Thyroid gland (tissue), 4 donors: Measurements from ENCODE around the gene ITCH. TPM values are rescaled to one million over a fixed set of nuclear protein-coding genes. Genes with fewer than 3 reads are reported as not detected.

Source experiments
- DNase-seq, 2 donors: peaks; one replicate each; pipeline ENCODE4 v3.0.0-alpha.2; 2019
- H3K27ac ChIP-seq, 3 donors: fragments of 200-600 bp; sonication (generic); 1 replicate in 2 of 3; 2 replicates in 1 of 3; pipeline ENCODE4 v1.5.1; 2016 to 2019; ENCODE audit warnings: mild to moderate bottlenecking in 1 of 3, moderate library complexity in 1 of 3
- H3K27me3 ChIP-seq: fragments of 200-600 bp; sonication (generic); one replicate; pipeline ENCODE4 v1.5.1; 2019
- H3K36me3 ChIP-seq, 2 donors: fragments of 200-600 bp; sonication (generic); one replicate each; pipeline ENCODE4 v1.5.1; 2016 to 2019
- H3K4me1 ChIP-seq, 2 donors: fragments of 200-600 bp; sonication (generic); one replicate each; pipeline ENCODE4 v1.5.1; 2017 to 2019
- H3K4me3 ChIP-seq, 3 donors: fragments of 200-600 bp; sonication (generic); replicated peaks in 1 of 3; 1 replicate in 2 of 3; 2 replicates in 1 of 3; pipeline ENCODE4 v1.5.1; 2016; ENCODE audit warnings: mild to moderate bottlenecking in 1 of 3
- H3K9me3 ChIP-seq: fragments of 200-600 bp; sonication (generic); one replicate; pipeline ENCODE4 v1.5.1; 2017
- CTCF ChIP-seq, 6 experiments: fragments of 200-600 bp in 3 of 6; fragments of 450-650 bp in 3 of 6; sonication (generic) in 3 of 6; IDR thresholded peaks; one replicate each; pipeline ENCODE4 v1.5.1; 2016 to 2019; ENCODE audit warnings: antibody characterized with exemption in 6 of 6, mild to moderate bottlenecking in 2 of 6, inconsistent platforms in 1 of 6, moderate library complexity in 1 of 6
- POLR2A ChIP-seq, 2 donors: fragments of 450-650 bp; IDR thresholded peaks; one replicate each; pipeline ENCODE4 v1.6.1; 2017; ENCODE audit warnings: antibody characterized with exemption in 2 of 2, mild to moderate bottlenecking in 2 of 2, moderate library complexity in 1 of 2
- WGBS, 2 donors: methylation state at CpG; one replicate each; pipeline ENCODE4 v1.1.5; 2017; 5-methylcytosine and 5-hydroxymethylcytosine counted together
- intact Hi-C: fragments of 100-400 bp; cut with DNase I; formaldehyde crosslinking; loops from one replicate; pipeline ENCODE4 v1.15.1; 2023
- total RNA-seq, 4 donors: library from RNA; depleted of rRNA; stranded (reverse); fragments of >200 nt; gene quantifications; one replicate each; pipeline ENCODE4 v1.2.3, GENCODE V29; 2016

Gene ITCH
- total RNA-seq, 4 donors from 2014 or later = 67.5 to 120 (median 75.5) TPM

DNA sequence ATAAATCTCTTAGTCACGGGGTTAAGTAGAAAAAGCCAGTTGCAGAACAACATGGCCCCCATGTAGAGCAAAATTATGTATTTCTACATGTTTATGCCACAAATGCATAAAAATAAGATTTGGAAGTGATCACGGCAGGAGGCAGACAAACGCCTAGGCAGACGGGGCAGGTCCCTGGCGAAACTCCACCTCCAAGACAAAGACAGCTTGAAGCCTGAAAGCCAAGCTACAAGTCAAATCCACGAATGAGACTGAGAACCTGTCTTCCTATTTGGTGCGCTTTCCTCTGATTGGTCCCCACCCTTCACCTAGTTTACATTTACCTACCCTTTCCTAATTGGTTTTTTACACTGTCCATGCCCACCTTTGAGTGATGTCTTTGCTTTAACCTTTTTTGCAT is 31.2 kb upstream of the ITCH start:
- intact Hi-C loops = no loop called here
- no peaks in the 10 kb centered on the region for H3K36me3 ChIP-seq
- no peak overlapping the region for H3K27ac ChIP-seq
- H3K9me3 ChIP-seq = no peaks in the 10 kb centered on the region
- DNase-seq = no peak
- TF ChIP-seq POLR2A (IDR thresholded peaks at IDR 0.05) = no peak
- no peak for TF ChIP-seq CTCF (IDR thresholded peaks at IDR 0.05)
- H3K27me3 ChIP-seq = no peaks in the 10 kb centered on the region
- no peaks in the 10 kb centered on the region for H3K4me1 ChIP-seq
- WGBS, 2 donors = 92 to 95% methylated on average over 7 of the region's 7 CpGs
- H3K4me3 ChIP-seq = no peak overlapping the region

DNA sequence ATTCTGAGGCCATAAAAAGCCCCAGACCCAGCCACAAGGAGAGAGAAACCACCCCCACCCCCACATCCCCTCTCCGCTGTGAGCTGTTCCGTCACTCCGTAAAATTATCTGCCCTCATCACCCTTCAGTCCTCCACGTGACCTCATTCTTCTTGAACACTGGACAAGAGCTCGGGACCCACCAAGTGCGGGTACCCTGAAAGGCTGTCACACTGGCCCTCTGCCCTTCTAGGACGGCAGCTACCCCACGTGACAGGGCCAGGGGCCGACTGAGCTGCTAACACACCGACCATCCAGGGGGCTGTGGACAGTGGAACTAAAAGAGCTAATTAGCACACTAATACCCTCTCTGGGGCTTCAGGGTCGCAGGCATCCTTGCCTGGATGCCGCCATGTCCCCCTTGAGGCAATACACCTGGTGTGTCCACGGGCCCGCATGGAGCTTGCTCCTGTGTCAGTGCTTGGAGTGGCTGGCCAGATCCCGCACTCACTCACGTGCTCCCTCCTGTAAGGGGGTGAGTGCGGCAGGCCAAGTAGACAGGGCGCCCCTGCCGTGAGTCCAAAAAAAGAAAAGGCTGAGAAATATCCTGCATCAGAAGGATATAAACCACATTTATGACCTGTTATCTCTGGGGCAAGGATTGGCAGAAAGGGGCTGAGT is 30.7 kb upstream of the ITCH start:
- no peak for DNase-seq
- H3K27me3 ChIP-seq = no peaks in the 10 kb centered on the region
- 94% methylated on average over 19 of the region's 19 CpGs for WGBS, 2 donors
- no peak overlapping the region for H3K4me3 ChIP-seq
- H3K9me3 ChIP-seq = no peaks in the 10 kb centered on the region
- intact Hi-C loops = no loop called here
- no peak overlapping the region for H3K27ac ChIP-seq
- no peak for TF ChIP-seq CTCF (IDR thresholded peaks at IDR 0.05)
- TF ChIP-seq POLR2A (IDR thresholded peaks at IDR 0.05) = no peak
- H3K36me3 ChIP-seq = no peaks in the 10 kb centered on the region
- no peaks in the 10 kb centered on the region for H3K4me1 ChIP-seq

GRCh38 chr20:34333786-34334185 is 29.3 kb upstream of the ITCH start:
- Histone ChIP-seq H3K27ac (no peak overlapping the region), H3K4me3 (no peak overlapping the region)

DNA sequence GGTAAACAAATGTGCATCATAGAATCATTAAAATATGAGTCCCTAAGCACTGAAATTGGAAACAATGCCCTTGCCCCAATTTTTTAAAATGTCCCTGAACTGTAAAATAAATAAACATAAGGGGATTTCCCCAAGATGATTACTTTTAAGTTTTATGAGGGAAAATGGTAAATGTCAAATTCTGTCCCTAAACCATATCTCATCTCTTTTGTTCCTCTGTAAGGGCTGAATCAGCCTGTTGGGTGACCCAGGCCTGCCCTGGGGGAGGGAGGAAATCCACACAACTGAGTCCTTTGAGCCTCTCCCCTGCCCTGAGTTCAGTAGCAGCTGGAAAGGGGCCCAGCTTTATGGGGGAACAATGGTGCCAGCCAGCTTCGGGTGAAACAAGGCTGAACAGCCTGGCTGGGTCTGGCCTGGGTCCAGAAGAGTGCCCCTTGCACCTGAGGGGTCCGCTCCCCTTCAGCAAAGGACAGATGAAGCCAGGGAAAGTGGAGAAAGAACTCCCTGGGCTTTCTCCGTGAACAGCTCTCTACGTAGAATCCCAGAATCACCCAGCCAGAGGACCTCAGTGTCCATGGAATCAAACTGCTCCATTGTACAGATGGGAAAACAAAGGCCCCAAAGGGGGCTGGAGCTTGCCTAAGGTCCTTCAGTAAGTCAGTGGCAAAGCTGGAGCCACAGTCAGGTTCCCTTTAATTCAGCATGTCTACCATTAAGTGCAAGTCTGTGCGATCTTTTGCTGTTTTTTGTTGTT is 28.2 kb upstream of the ITCH start:
- intact Hi-C loops = no loop called here
- H3K27ac ChIP-seq = no peak overlapping the region
- H3K9me3 ChIP-seq = no peaks in the 10 kb centered on the region
- H3K27me3 ChIP-seq = no peaks in the 10 kb centered on the region
- no peak for DNase-seq
- H3K4me1 ChIP-seq = no peaks in the 10 kb centered on the region
- WGBS, 2 donors = 84 to 85% methylated on average over 5 of the region's 5 CpGs
- TF ChIP-seq CTCF (IDR thresholded peaks at IDR 0.05) (no peak), POLR2A (IDR thresholded peaks at IDR 0.05) (no peak)
- H3K4me3 ChIP-seq = no peak overlapping the region
- no peaks in the 10 kb centered on the region for H3K36me3 ChIP-seq

More at GRCh38 chr20:34333786-34334185, 29.3 kb upstream of the ITCH start:
- no peaks in the 10 kb centered on the region for H3K27me3 ChIP-seq
- DNase-seq = no peak
- TF ChIP-seq POLR2A (IDR thresholded peaks at IDR 0.05) (no peak), CTCF (IDR thresholded peaks at IDR 0.05) (no peak)
- intact Hi-C loops = no loop called here
- H3K4me1 ChIP-seq = no peaks in the 10 kb centered on the region
- H3K36me3 ChIP-seq = no peaks in the 10 kb centered on the region
- 89 to 91% methylated on average over 4 of the region's 4 CpGs for WGBS, 2 donors
- H3K9me3 ChIP-seq = no peaks in the 10 kb centered on the region

DNA sequence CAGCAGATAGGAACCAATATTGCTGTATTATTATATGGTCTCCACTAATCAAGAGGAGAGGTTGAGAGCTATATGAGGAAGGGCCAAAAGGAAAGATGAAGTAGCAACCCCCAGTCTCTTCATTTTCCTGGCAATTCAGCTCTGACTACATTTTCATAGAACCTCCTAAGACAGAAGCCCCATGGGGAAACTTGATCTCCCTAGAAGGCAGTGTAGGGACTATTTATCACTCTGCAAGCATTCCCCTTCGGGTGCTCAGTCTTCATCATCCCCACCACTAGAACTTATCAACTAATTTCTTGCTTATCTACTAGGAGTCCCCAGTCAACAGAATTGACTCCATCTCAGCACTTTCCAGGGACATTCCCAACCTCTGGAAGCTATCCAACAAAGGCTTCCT is 25.5 kb upstream of the ITCH start:
- WGBS, 2 donors = 79 to 86% methylated on average over 1 of the region's 1 CpG
- intact Hi-C loops = no loop called here
- no peak for DNase-seq
- H3K4me1 ChIP-seq = no peaks in the 10 kb centered on the region
- H3K9me3 ChIP-seq = no peaks in the 10 kb centered on the region
- no peaks in the 10 kb centered on the region for H3K36me3 ChIP-seq
- H3K27ac ChIP-seq = no peak overlapping the region
- H3K27me3 ChIP-seq = no peaks in the 10 kb centered on the region
- no peak for TF ChIP-seq POLR2A (IDR thresholded peaks at IDR 0.05)
- no peak overlapping the region for H3K4me3 ChIP-seq
